Measurements from ENCODE around the gene ADORA2A. TPM values are rescaled to one million over a fixed set of nuclear protein-coding genes. Genes with fewer than 3 reads are reported as not detected.

ADORA2A gene
- total RNA-seq, 1 experiment from 2014 or later, result 3.6 TPM

DNA sequence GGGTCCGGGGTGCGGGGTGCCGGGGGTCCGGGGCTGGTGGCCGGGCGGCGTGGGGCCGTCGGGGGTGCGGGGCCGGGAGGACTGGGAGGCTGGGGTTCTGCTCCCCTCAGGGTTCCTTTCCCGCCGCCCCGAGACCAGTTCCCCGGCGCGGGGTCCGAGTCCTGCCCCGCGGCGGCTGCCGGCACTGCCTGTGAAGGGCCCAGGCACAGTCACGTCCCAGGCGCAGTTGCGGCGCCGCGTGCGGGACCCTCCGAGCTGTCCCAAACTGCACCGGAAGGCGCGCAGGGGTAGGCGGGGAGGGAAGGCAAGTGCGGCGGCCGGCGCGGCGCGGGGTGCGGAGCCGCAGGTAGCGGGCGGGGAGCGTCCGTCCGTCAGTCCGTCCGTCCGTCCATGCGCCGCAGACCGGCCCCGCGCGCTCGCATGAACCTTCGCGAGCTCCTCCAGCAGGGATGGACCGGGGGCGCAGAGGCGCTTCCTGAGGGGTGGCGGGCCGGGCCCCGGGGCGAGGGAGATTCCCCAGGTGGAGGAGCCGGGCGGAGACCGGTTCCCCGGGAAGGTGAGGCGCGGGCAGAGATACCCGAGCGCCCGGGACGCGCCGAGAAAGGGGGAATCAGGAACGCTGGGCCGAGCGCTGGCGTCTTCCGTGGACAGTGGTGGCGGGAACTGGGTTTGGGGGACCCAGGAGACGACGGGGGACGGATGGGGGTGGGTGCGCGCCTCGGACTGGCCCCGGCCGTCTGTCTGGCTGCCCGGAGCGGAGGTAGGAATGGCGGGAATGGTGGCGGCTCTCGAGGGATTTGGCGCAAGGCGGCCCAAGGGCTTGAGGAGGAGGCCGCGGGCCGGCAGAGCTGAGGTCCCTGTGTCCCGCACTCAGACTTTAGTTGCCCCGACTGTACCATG lies 3.1 kb upstream of the ADORA2A start:
- ATAC-seq (peak; percentile 46), DNase-seq (ENCODE audit: low read depth, low spot score) (no peak)
- ChIA-PET CTCF (interaction anchor here (1.2 to 5.2 kb wide), 3 partner anchors 21 to 98 kb away, joined by 3 to 23 read pairs (median 10); no protein-coding TSS in a partner anchor), POLR2A (no interaction called here), RAD21 (ENCODE audit: low non-redundant PET in 1 of 2, low total read pairs in 2 of 2, uncharacterized antibody in 2 of 2, unreplicated experiment in 2 of 2) (no interaction called here)
- no peaks in the 10 kb centered on the region for H3K9me2 ChIP-seq (ENCODE audit: insufficient read depth)
- BruUV-seq (replicated peaks), result no TSS peak
- H3K4me1 ChIP-seq (ENCODE audit: control insufficient read depth in 1 of 2, insufficient read depth in 2 of 2, low read length in 2 of 2), result peaks cover 0 to 4% of the 10 kb centered on the region in 2 experiments; a peak in 2 of 4 replicates
- H3K27me3 ChIP-seq (ENCODE audit: insufficient read depth, low read length), result no peaks in the 10 kb centered on the region
- intact Hi-C loops (cut with micrococcal nuclease), result no loop called here
- H4K20me1 ChIP-seq (ENCODE audit: insufficient read depth), result no peaks in the 10 kb centered on the region
- H3K4me3 ChIP-seq (replicated peaks in 1 of 2; ENCODE audit: low read depth in 1 of 2, low read length in 2 of 2), result peak overlapping the region; percentile 40 to 59
- peak overlapping the region; percentile 72 for H3K4me2 ChIP-seq (ENCODE audit: low read length)
- H3K27ac ChIP-seq (ENCODE audit: low read depth, low read length), result no peak overlapping the region; the same call in 1 of the 2 replicates
- no peak overlapping the region for H2AFZ ChIP-seq (ENCODE audit: low read depth, low read length, poor library complexity, severe bottlenecking)
- peak overlapping the region; percentile 46 for H3K9ac ChIP-seq (ENCODE audit: low read length)
- TF ChIP-seq, protein P1, sequence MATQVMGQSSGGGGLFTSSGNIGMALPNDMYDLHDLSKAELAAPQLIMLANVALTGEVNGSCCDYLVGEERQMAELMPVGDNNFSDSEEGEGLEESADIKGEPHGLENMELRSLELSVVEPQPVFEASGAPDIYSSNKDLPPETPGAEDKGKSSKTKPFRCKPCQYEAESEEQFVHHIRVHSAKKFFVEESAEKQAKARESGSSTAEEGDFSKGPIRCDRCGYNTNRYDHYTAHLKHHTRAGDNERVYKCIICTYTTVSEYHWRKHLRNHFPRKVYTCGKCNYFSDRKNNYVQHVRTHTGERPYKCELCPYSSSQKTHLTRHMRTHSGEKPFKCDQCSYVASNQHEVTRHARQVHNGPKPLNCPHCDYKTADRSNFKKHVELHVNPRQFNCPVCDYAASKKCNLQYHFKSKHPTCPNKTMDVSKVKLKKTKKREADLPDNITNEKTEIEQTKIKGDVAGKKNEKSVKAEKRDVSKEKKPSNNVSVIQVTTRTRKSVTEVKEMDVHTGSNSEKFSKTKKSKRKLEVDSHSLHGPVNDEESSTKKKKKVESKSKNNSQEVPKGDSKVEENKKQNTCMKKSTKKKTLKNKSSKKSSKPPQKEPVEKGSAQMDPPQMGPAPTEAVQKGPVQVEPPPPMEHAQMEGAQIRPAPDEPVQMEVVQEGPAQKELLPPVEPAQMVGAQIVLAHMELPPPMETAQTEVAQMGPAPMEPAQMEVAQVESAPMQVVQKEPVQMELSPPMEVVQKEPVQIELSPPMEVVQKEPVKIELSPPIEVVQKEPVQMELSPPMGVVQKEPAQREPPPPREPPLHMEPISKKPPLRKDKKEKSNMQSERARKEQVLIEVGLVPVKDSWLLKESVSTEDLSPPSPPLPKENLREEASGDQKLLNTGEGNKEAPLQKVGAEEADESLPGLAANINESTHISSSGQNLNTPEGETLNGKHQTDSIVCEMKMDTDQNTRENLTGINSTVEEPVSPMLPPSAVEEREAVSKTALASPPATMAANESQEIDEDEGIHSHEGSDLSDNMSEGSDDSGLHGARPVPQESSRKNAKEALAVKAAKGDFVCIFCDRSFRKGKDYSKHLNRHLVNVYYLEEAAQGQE (IDR thresholded peaks at IDR 0.05; ENCODE audit: low read depth), result no peak
- TF ChIP-seq POLR2AphosphoS5 (IDR thresholded peaks at IDR 0.05; ENCODE audit: low read depth, low read length), result no peak
- TF ChIP-seq TCF7L2 (IDR thresholded peaks at IDR 0.05; ENCODE audit: borderline replicate concordance, extremely low read depth, insufficient read depth, insufficient read length), result no peak
- TF ChIP-seq CBX3 (IDR thresholded peaks at IDR 0.05; ENCODE audit: low read depth), result no peak
- no peak for TF ChIP-seq ZNF274 (IDR thresholded peaks at IDR 0.05; ENCODE audit: low read depth, low read length)
- TF ChIP-seq JUND (IDR thresholded peaks at IDR 0.05), result no peak
- no peak for TF ChIP-seq CEBPB (IDR thresholded peaks at IDR 0.05; ENCODE audit: low read depth)
- no peak for TF ChIP-seq SP1 (IDR thresholded peaks at IDR 0.05; ENCODE audit: low read depth)
- no peak for TF ChIP-seq YY1 (IDR thresholded peaks at IDR 0.05; ENCODE audit: extremely low read depth, insufficient replicate concordance, low read depth, low read length)
- TF ChIP-seq FOSL1 (IDR thresholded peaks at IDR 0.05; ENCODE audit: low read depth), result no peak
- no peak for TF ChIP-seq SIN3A (IDR thresholded peaks at IDR 0.05; ENCODE audit: low read depth)
- no peak for TF ChIP-seq ZFX (IDR thresholded peaks at IDR 0.05)
- TF ChIP-seq EZH2phosphoT487 (IDR thresholded peaks at IDR 0.05; ENCODE audit: borderline replicate concordance), result no peak
- H3K36me3 ChIP-seq (ENCODE audit: control insufficient read depth in 1 of 2, insufficient read depth in 2 of 2, low read length in 2 of 2), result no peaks in the 10 kb centered on the region
- no peaks in the 10 kb centered on the region for H3K79me2 ChIP-seq (ENCODE audit: insufficient read depth, low read length)
- no peaks in the 10 kb centered on the region for H3K9me3 ChIP-seq (ENCODE audit: control insufficient read depth in 1 of 2, insufficient read depth in 1 of 2, low read depth in 1 of 2, low read length in 2 of 2)
